Left colon (tissue), 2 donors: ENCODE data around the gene TMEM132D. TPM values are rescaled to one million over a fixed set of nuclear protein-coding genes. Genes with fewer than 3 reads are reported as not detected.
"Not testable (repeated sequence)": the region's sequence is repeated elsewhere in the genome, so short reads cannot be mapped to it uniquely, and the experiment has no call there.

Source experiments
- ATAC-seq: fragments of 200-7000 bp; cut with Tn5 transposase; one replicate; pipeline ENCODE4 v1.9.1; 2020; ENCODE audit warnings: mild to moderate bottlenecking, moderate library complexity
- DNase-seq, 2 donors: peaks; one replicate each; pipeline ENCODE4 v3.0.0-alpha.2; 2020
- intact Hi-C, 2 donors: fragments of 100-400 bp; cut with DNase I in 1 of 2; cut with micrococcal nuclease in 1 of 2; formaldehyde crosslinking; loops; one replicate each; pipeline versions ENCODE4 v1.11.2 to v1.14.0; 2022; cut with DNase I, micrococcal nuclease
- total RNA-seq, 2 donors: library from RNA; stranded (reverse); fragmentation: NEBNext Ultra II Directional; extraction: Animal tissue kit (Norgen Biotek cat#: 25700); gene quantifications; one replicate each; pipeline ENCODE4 v1.2.1, GENCODE V29; 2021
- donor health status: DM: no; HTN: no; CAD: no.
- donor health status: DM: yes; HTN: yes; CAD: no.

TMEM132D gene
- total RNA-seq, 2 donors from 2014 or later, result 0.15 to 0.25 TPM

GRCh38 chr12:129202109-129202814 lies 701.6 kb downstream of the TMEM132D start:
- DNase-seq (no peak), ATAC-seq (no peak)
- intact Hi-C loops, result no loop called here

- intact Hi-C loops, result no loop called here
- DNase-seq (no peak), ATAC-seq (no peak)
Observed at GRCh38 chr12:129201029-129201428, 702.8 kb downstream of the TMEM132D start.

- no peak for DNase-seq
- no peak for ATAC-seq
- intact Hi-C loops, result no loop called here
Observed at GRCh38 chr12:129200576-129200975, 703.2 kb downstream of the TMEM132D start.

- ATAC-seq (peak; percentile 96), DNase-seq (peak in 1 of 2 donors; percentile 7)
- intact Hi-C loops, result no loop called here
Observed at GRCh38 chr12:129196927-129197326, 706.9 kb downstream of the TMEM132D start.

GRCh38 chr12:129195081-129195480 lies 708.7 kb downstream of the TMEM132D start:
- ATAC-seq, result no peak
- intact Hi-C loops, result no loop called here

GRCh38 chr12:129193263-129193871 lies 710.5 kb downstream of the TMEM132D start:
- ATAC-seq (peak; percentile 29), DNase-seq (peak in 1 of 2 donors; percentile 35)
- intact Hi-C loops, result no loop called here

More at GRCh38 chr12:129195081-129195480, 708.7 kb downstream of the TMEM132D start:
- DNase-seq, result no peak

GRCh38 chr12:129190827-129191226 lies 713.0 kb downstream of the TMEM132D start:
- intact Hi-C loops, result no loop called here
- ATAC-seq, result no peak
- DNase-seq, result no peak

- ATAC-seq, intact Hi-C loops, DNase-seq: not testable (repeated sequence)
Observed at GRCh38 chr12:129189879-129190278, 713.9 kb downstream of the TMEM132D start.

GRCh38 chr12:129186952-129187351 lies 716.9 kb downstream of the TMEM132D start:
- no peak for DNase-seq
- intact Hi-C loops, result no loop called here
- no peak for ATAC-seq

- no peak for DNase-seq
- intact Hi-C loops, result no loop called here
- ATAC-seq, result no peak
Observed at GRCh38 chr12:129185855-129186254, 718.0 kb downstream of the TMEM132D start.

GRCh38 chr12:129184127-129184928 lies 719.5 kb downstream of the TMEM132D start:
- DNase-seq (no peak), ATAC-seq (no peak)
- intact Hi-C loops, result no loop called here

- no peak for ATAC-seq
Observed at GRCh38 chr12:129179941-129180553, 723.8 kb downstream of the TMEM132D start.

GRCh38 chr12:129169928-129170327 lies 733.9 kb downstream of the TMEM132D start:
- DNase-seq, result peak; percentile 44 to 70

More at GRCh38 chr12:129179941-129180553, 723.8 kb downstream of the TMEM132D start:
- no peak for DNase-seq
- intact Hi-C loops, result no loop called here

GRCh38 chr12:129163861-129164260 lies 740.0 kb downstream of the TMEM132D start:
- intact Hi-C loops, result no loop called here
- no peak for ATAC-seq

More at GRCh38 chr12:129169928-129170327, 733.9 kb downstream of the TMEM132D start:
- peak; percentile 80 for ATAC-seq
- intact Hi-C loops, result no loop called here

GRCh38 chr12:129163461-129163860 lies 740.4 kb downstream of the TMEM132D start:
- no peak for ATAC-seq
- no peak for DNase-seq
- intact Hi-C loops, result no loop called here

More at GRCh38 chr12:129163861-129164260, 740.0 kb downstream of the TMEM132D start:
- no peak for DNase-seq

- intact Hi-C loops, result no loop called here
- no peak for ATAC-seq
- DNase-seq, result no peak
Observed at GRCh38 chr12:129162805-129163204, 741.0 kb downstream of the TMEM132D start.

GRCh38 chr12:129161511-129161910 lies 742.3 kb downstream of the TMEM132D start:
- ATAC-seq, result no peak

GRCh38 chr12:129160282-129160681 lies 743.5 kb downstream of the TMEM132D start:
- no peak for DNase-seq
- no peak for ATAC-seq
- intact Hi-C loops, result no loop called here

More at GRCh38 chr12:129161511-129161910, 742.3 kb downstream of the TMEM132D start:
- intact Hi-C loops, result no loop called here
- no peak for DNase-seq
